ENCODE measurements around the gene NRG2. TPM values are rescaled to one million over a fixed set of nuclear protein-coding genes. Genes with fewer than 3 reads are reported as not detected.

Gene NRG2
- total RNA-seq, 1 experiment from 2014 or later, result 0.91 TPM

DNA sequence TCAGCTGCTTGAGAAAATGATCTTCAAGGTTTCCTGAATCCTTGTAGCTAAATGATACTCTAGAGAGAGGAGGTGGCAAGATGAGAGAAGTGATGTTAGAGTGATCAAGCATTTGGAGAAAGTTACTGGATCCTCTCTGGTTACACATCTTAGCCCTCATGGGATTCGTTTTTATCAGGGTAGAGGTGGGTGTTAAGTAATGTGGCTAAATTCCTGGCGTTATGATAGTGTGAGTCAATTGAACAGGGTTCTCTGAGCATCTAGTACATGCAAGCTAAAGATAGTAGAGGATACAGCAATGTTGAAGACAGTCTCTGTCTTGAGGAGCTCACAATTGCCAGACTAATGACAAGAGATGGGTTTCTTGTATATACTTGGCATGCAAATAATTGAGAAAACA lies 123.8 kb downstream of the NRG2 start (continued):
- TF ChIP-seq, protein P1, sequence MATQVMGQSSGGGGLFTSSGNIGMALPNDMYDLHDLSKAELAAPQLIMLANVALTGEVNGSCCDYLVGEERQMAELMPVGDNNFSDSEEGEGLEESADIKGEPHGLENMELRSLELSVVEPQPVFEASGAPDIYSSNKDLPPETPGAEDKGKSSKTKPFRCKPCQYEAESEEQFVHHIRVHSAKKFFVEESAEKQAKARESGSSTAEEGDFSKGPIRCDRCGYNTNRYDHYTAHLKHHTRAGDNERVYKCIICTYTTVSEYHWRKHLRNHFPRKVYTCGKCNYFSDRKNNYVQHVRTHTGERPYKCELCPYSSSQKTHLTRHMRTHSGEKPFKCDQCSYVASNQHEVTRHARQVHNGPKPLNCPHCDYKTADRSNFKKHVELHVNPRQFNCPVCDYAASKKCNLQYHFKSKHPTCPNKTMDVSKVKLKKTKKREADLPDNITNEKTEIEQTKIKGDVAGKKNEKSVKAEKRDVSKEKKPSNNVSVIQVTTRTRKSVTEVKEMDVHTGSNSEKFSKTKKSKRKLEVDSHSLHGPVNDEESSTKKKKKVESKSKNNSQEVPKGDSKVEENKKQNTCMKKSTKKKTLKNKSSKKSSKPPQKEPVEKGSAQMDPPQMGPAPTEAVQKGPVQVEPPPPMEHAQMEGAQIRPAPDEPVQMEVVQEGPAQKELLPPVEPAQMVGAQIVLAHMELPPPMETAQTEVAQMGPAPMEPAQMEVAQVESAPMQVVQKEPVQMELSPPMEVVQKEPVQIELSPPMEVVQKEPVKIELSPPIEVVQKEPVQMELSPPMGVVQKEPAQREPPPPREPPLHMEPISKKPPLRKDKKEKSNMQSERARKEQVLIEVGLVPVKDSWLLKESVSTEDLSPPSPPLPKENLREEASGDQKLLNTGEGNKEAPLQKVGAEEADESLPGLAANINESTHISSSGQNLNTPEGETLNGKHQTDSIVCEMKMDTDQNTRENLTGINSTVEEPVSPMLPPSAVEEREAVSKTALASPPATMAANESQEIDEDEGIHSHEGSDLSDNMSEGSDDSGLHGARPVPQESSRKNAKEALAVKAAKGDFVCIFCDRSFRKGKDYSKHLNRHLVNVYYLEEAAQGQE (IDR thresholded peaks at IDR 0.05; ENCODE audit: low read depth), result no peak
- TF ChIP-seq EZH2phosphoT487 (IDR thresholded peaks at IDR 0.05; ENCODE audit: borderline replicate concordance) (no peak), POLR2AphosphoS5 (IDR thresholded peaks at IDR 0.05; ENCODE audit: low read depth, low read length) (no peak), FOSL1 (IDR thresholded peaks at IDR 0.05; ENCODE audit: low read depth) (no peak), POLR2A (IDR thresholded peaks at IDR 0.05; ENCODE audit: borderline replicate concordance, extremely low read depth, insufficient read depth, insufficient read length) (no peak)
- TF ChIP-seq, protein P2, sequence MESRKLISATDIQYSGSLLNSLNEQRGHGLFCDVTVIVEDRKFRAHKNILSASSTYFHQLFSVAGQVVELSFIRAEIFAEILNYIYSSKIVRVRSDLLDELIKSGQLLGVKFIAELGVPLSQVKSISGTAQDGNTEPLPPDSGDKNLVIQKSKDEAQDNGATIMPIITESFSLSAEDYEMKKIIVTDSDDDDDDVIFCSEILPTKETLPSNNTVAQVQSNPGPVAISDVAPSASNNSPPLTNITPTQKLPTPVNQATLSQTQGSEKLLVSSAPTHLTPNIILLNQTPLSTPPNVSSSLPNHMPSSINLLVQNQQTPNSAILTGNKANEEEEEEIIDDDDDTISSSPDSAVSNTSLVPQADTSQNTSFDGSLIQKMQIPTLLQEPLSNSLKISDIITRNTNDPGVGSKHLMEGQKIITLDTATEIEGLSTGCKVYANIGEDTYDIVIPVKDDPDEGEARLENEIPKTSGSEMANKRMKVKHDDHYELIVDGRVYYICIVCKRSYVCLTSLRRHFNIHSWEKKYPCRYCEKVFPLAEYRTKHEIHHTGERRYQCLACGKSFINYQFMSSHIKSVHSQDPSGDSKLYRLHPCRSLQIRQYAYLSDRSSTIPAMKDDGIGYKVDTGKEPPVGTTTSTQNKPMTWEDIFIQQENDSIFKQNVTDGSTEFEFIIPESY (IDR thresholded peaks at IDR 0.05; ENCODE audit: extremely low read depth, insufficient replicate concordance, low read length), result no peak

DNA sequence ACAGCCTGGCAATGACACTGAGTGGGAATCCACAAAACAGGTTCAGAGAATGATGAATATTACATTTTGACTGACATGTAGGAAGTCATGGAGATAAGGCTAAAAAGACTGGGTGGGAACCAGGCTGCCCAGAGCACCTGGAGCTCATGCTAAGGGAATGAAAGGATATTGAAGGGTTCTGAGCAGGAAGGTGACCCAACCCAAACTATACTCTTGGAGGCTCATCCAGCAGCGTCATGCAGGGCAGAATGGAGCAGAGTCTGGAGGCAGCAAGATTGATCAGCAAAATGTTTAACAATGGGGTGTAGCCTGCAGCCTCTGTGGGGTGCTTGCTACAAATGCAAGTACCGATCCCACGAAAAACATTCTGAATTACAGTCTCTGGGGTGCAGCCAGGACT lies 127.3 kb downstream of the NRG2 start:
- no peaks in the 10 kb centered on the region for H4K20me1 ChIP-seq (ENCODE audit: insufficient read depth)
- ChIA-PET RAD21 (ENCODE audit: low non-redundant PET in 1 of 2, low total read pairs in 2 of 2, uncharacterized antibody in 2 of 2, unreplicated experiment in 2 of 2) (no interaction called here), CTCF (no interaction called here), POLR2A (no interaction called here)
- H3K9ac ChIP-seq (ENCODE audit: low read length), result no peak overlapping the region
- H3K4me3 ChIP-seq (replicated peaks in 1 of 2; ENCODE audit: low read depth in 1 of 2, low read length in 2 of 2), result no peak overlapping the region
- H3K27me3 ChIP-seq (ENCODE audit: insufficient read depth, low read length), result peaks cover 30% of the 10 kb centered on the region
- no peak for DNase-seq (ENCODE audit: low read depth, low spot score)
- no peak overlapping the region for H3K4me2 ChIP-seq (ENCODE audit: low read length)
- no TSS peak for BruUV-seq (replicated peaks)
- no peak overlapping the region for H2AFZ ChIP-seq (ENCODE audit: low read depth, low read length, poor library complexity, severe bottlenecking)
- H3K27ac ChIP-seq (ENCODE audit: low read depth, low read length), result no peak overlapping the region
- ATAC-seq, result no peak
- no peaks in the 10 kb centered on the region for H3K36me3 ChIP-seq (ENCODE audit: control insufficient read depth in 1 of 2, insufficient read depth in 2 of 2, low read length in 2 of 2)
- no peaks in the 10 kb centered on the region for H3K9me3 ChIP-seq (ENCODE audit: control insufficient read depth in 1 of 2, insufficient read depth in 1 of 2, low read depth in 1 of 2, low read length in 2 of 2)
- no peaks in the 10 kb centered on the region for H3K4me1 ChIP-seq (ENCODE audit: control insufficient read depth in 1 of 2, insufficient read depth in 2 of 2, low read length in 2 of 2)
- H3K9me2 ChIP-seq (ENCODE audit: insufficient read depth), result no peaks in the 10 kb centered on the region
- intact Hi-C loops (cut with micrococcal nuclease), result no loop called here
- TF ChIP-seq POLR2AphosphoS5 (IDR thresholded peaks at IDR 0.05; ENCODE audit: low read depth, low read length), result no peak
- H3K79me2 ChIP-seq (ENCODE audit: insufficient read depth, low read length), result no peaks in the 10 kb centered on the region
